Keratinocyte (primary cell): ENCODE results near the gene P2RY10. TPM values are rescaled to one million over a fixed set of nuclear protein-coding genes. Genes with fewer than 3 reads are reported as not detected.

Source experiments
- polyA plus RNA-seq, 5 experiments: library from polyadenylated mRNA; depleted of rRNA in 3 of 5; stranded (reverse) in 3 of 5; stranded (forward) in 1 of 5; unstranded in 1 of 5; fragments of >200 nt; gene quantifications; 1 replicate in 1 of 5; 2 replicates in 3 of 5; 3 replicates in 1 of 5; pipeline versions ENCODE4 v1.2.1 to v1.2.3, GENCODE V29; 2011 to 2012; ENCODE audit warnings: missing spikeins in 2 of 5, low read depth in 1 of 5, low replicate concordance in 1 of 5

The P2RY10 gene
- polyA plus RNA-seq, 1 donor (not counting 4 experiments of a cell fraction or from before 2014, with no cell fraction given), result not detected

Other genes with a start within 250 kb of the P2RY10 start
- not detected in 3 replicates for gene LPAR4, start 197.7 kb upstream of the P2RY10 start, polyA plus RNA-seq
- 0.04 TPM in 1 of 3 replicates, not detected in the others for gene GPR174, start 199.3 kb downstream of the P2RY10 start, polyA plus RNA-seq